Liver (tissue), 3 donors: ENCODE results near the gene BCL2.

ENCODE experiments used
- HNF4A ChIP-seq, 2 donors: conservative IDR thresholded peaks; 2 replicates each; pipeline ENCODE4 v1.6.1; 2016; ENCODE audit warnings: antibody characterized with exemption in 2 of 2, mild to moderate bottlenecking in 2 of 2
- JUND ChIP-seq, 2 donors: IDR thresholded peaks; 2 replicates each; pipeline ENCODE4 v1.6.1; 2016; ENCODE audit warnings: antibody characterized with exemption in 2 of 2
- SP1 ChIP-seq: IDR thresholded peaks from 2 replicates; pipeline ENCODE4 v1.6.1; 2018; ENCODE audit warnings: antibody characterized with exemption, mild to moderate bottlenecking
- TAF1 ChIP-seq: conservative IDR thresholded peaks from 2 replicates; pipeline ENCODE4 v1.6.1; 2016; ENCODE audit warnings: antibody characterized with exemption, mild to moderate bottlenecking
- TF ChIP-seq, protein P1 (sequence below): fragments of 150-350 bp; IDR thresholded peaks from 2 replicates; pipeline ENCODE4 v1.5.1; 2017; ENCODE audit warnings: improper control_type of control experiment, low read depth, low read length; ENCODE audit not compliant: missing input control
- TF ChIP-seq, protein P2 (sequence below): IDR thresholded peaks from 2 replicates; pipeline ENCODE4 v1.6.1; 2016; ENCODE audit warnings: antibody characterized with exemption, mild to moderate bottlenecking
- TF ChIP-seq, protein P3 (sequence below): IDR thresholded peaks from 2 replicates; pipeline ENCODE4 v1.6.1; 2016; ENCODE audit warnings: antibody characterized with exemption
- TF ChIP-seq, protein P4 (sequence below): IDR thresholded peaks from 2 replicates; pipeline ENCODE4 v1.6.1; 2016; ENCODE audit warnings: antibody characterized with exemption
- donor health status: healthy.
- donor health status: healthy.

DNA sequence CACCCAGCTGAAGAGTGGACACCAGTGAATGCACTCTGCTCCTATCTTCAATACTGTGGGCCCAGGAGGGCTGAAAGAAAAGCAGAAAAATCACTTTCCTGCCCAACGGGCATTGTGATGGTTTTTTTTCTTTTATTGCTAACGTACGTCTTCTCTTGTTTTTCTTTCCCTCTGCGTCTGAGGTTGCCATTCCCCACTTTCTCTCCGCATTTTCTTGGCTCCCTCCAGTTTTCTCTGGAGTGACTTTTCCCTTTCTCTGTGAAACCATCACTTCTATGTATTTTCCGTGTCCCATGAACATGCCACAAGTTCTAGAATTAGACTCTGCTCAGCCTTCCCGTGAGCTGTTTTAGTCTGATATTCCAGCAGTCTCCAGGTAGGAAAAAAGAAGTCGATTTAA is 169.2 kb downstream of the BCL2 start:
- TF ChIP-seq, protein P1, sequence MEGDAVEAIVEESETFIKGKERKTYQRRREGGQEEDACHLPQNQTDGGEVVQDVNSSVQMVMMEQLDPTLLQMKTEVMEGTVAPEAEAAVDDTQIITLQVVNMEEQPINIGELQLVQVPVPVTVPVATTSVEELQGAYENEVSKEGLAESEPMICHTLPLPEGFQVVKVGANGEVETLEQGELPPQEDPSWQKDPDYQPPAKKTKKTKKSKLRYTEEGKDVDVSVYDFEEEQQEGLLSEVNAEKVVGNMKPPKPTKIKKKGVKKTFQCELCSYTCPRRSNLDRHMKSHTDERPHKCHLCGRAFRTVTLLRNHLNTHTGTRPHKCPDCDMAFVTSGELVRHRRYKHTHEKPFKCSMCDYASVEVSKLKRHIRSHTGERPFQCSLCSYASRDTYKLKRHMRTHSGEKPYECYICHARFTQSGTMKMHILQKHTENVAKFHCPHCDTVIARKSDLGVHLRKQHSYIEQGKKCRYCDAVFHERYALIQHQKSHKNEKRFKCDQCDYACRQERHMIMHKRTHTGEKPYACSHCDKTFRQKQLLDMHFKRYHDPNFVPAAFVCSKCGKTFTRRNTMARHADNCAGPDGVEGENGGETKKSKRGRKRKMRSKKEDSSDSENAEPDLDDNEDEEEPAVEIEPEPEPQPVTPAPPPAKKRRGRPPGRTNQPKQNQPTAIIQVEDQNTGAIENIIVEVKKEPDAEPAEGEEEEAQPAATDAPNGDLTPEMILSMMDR = no peak
- TF ChIP-seq, protein P2, sequence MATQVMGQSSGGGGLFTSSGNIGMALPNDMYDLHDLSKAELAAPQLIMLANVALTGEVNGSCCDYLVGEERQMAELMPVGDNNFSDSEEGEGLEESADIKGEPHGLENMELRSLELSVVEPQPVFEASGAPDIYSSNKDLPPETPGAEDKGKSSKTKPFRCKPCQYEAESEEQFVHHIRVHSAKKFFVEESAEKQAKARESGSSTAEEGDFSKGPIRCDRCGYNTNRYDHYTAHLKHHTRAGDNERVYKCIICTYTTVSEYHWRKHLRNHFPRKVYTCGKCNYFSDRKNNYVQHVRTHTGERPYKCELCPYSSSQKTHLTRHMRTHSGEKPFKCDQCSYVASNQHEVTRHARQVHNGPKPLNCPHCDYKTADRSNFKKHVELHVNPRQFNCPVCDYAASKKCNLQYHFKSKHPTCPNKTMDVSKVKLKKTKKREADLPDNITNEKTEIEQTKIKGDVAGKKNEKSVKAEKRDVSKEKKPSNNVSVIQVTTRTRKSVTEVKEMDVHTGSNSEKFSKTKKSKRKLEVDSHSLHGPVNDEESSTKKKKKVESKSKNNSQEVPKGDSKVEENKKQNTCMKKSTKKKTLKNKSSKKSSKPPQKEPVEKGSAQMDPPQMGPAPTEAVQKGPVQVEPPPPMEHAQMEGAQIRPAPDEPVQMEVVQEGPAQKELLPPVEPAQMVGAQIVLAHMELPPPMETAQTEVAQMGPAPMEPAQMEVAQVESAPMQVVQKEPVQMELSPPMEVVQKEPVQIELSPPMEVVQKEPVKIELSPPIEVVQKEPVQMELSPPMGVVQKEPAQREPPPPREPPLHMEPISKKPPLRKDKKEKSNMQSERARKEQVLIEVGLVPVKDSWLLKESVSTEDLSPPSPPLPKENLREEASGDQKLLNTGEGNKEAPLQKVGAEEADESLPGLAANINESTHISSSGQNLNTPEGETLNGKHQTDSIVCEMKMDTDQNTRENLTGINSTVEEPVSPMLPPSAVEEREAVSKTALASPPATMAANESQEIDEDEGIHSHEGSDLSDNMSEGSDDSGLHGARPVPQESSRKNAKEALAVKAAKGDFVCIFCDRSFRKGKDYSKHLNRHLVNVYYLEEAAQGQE = no peak
- TF ChIP-seq SP1 (no peak), JUND (IDR thresholded peaks at IDR 0.05) (no peak), HNF4A (conservative IDR thresholded peaks at IDR 0.05) (no peak), TAF1 (no peak)
- TF ChIP-seq, protein P3, sequence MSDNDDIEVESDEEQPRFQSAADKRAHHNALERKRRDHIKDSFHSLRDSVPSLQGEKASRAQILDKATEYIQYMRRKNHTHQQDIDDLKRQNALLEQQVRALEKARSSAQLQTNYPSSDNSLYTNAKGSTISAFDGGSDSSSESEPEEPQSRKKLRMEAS = no peak
- TF ChIP-seq, protein P4, sequence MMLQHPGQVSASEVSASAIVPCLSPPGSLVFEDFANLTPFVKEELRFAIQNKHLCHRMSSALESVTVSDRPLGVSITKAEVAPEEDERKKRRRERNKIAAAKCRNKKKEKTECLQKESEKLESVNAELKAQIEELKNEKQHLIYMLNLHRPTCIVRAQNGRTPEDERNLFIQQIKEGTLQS = no peak
